KMS-11 (cell line): Measurements from ENCODE around the gene TPPP2.

Source experiments
- H2AFZ ChIP-seq: fragments of 200-600 bp; sonication (generic); 2 replicates; pipeline ENCODE4 v1.6.1; 2016; ENCODE audit warnings: antibody characterized with exemption, mixed run types, low read depth
- H3K27ac ChIP-seq: fragments of 200-600 bp; sonication (generic); 2 replicates; pipeline ENCODE4 v1.6.1; 2016; ENCODE audit warnings: mild to moderate bottlenecking, mixed run types
- H3K27me3 ChIP-seq: fragments of 200-600 bp; sonication (generic); 2 replicates; pipeline ENCODE4 v1.6.1; 2017; ENCODE audit warnings: mild to moderate bottlenecking, low read depth, mixed run types, moderate library complexity; ENCODE audit not compliant: insufficient read depth
- H3K36me3 ChIP-seq: fragments of 200-600 bp; sonication (generic); 2 replicates; pipeline ENCODE4 v1.6.1; 2017; ENCODE audit warnings: mild to moderate bottlenecking, mixed run types; ENCODE audit not compliant: insufficient read depth
- H3K4me1 ChIP-seq: fragments of 200-600 bp; sonication (generic); 2 replicates; pipeline ENCODE4 v1.6.1; 2016; ENCODE audit warnings: mild to moderate bottlenecking, low read depth, mixed run types; ENCODE audit not compliant: poor library complexity, severe bottlenecking
- H3K4me2 ChIP-seq: fragments of 200-600 bp; sonication (generic); 2 replicates; pipeline ENCODE4 v1.7.0; 2016; ENCODE audit warnings: mild to moderate bottlenecking, mixed run types
- H3K4me3 ChIP-seq: fragments of 200-600 bp; sonication (generic); IDR thresholded peaks from 2 replicates; pipeline ENCODE4 v1.6.1; 2017; ENCODE audit warnings: low read depth, low read length, mixed read lengths; ENCODE audit not compliant: insufficient read depth
- H3K79me2 ChIP-seq: fragments of 200-600 bp; sonication (generic); 2 replicates; pipeline ENCODE4 v1.6.1; 2016; ENCODE audit warnings: low read depth, mixed run types; ENCODE audit not compliant: insufficient read depth
- H3K9ac ChIP-seq: fragments of 200-600 bp; sonication (generic); 2 replicates; pipeline ENCODE4 v1.6.1; 2016; ENCODE audit warnings: mild to moderate bottlenecking, mixed run types
- H4K20me1 ChIP-seq: fragments of 200-600 bp; sonication (generic); 2 replicates; pipeline ENCODE4 v1.6.1; 2016; ENCODE audit warnings: mild to moderate bottlenecking, mixed run types; ENCODE audit not compliant: insufficient read depth
- CTCF ChIP-seq: fragments of 200-600 bp; sonication (generic); conservative IDR thresholded peaks from 2 replicates; pipeline ENCODE4 v1.6.1; 2017; ENCODE audit warnings: low read depth, mild to moderate bottlenecking, antibody characterized with exemption, low read length, moderate library complexity, mixed read lengths

Gene TPPP2

GRCh38 chr14:21056520-21057163 is 26.6 kb downstream of the TPPP2 start:
- no peak overlapping the region for H3K4me2 ChIP-seq

GRCh38 chr14:21057803-21058675 is 28.0 kb downstream of the TPPP2 start, which contains the start of gene RNASE8:
Gene RNASE8, plus strand, starts transcription at chr14:21057822. Its CDS starts 71 bp downstream, at chr14:21057893.
- Histone ChIP-seq H3K4me2 (no peak within 1 kb of the TSS), H3K79me2 (no peaks in the 10 kb centered on the region), H3K9ac (no peak within 1 kb of the TSS), H2AFZ (no peak within 1 kb of the TSS), H3K4me1 (no peaks in the 10 kb centered on the region), H3K27ac (no peak within 1 kb of the TSS), H3K27me3 (no peaks in the 10 kb centered on the region), H3K36me3 (no peaks in the 10 kb centered on the region), H4K20me1 (no peaks in the 10 kb centered on the region), H3K4me3 (no peak within 1 kb of the TSS)
- TF ChIP-seq CTCF: no peak

More at GRCh38 chr14:21056520-21057163, 26.6 kb downstream of the TPPP2 start:
- Histone ChIP-seq H3K27me3 (no peaks in the 10 kb centered on the region), H3K79me2 (no peaks in the 10 kb centered on the region), H4K20me1 (no peaks in the 10 kb centered on the region), H3K4me1 (no peaks in the 10 kb centered on the region), H3K9ac (no peak overlapping the region), H3K4me3 (no peak overlapping the region), H2AFZ (no peak overlapping the region), H3K27ac (no peak overlapping the region), H3K36me3 (no peaks in the 10 kb centered on the region)
- no peak for TF ChIP-seq CTCF

- TF ChIP-seq CTCF: no peak
- Histone ChIP-seq H4K20me1 (no peaks in the 10 kb centered on the region), H3K9ac (no peak overlapping the region), H3K4me2 (no peak overlapping the region), H3K4me1 (no peaks in the 10 kb centered on the region), H3K27ac (no peak overlapping the region), H3K36me3 (no peaks in the 10 kb centered on the region), H3K27me3 (no peaks in the 10 kb centered on the region), H3K79me2 (no peaks in the 10 kb centered on the region), H3K4me3 (no peak overlapping the region), H2AFZ (no peak overlapping the region)
Observed at GRCh38 chr14:21058903-21059302, 28.9 kb downstream of the TPPP2 start.

- no peak overlapping the region for H3K4me2 ChIP-seq
- TF ChIP-seq CTCF: no peak
- H2AFZ ChIP-seq: no peak overlapping the region
- H3K4me3 ChIP-seq: no peak overlapping the region
- H3K4me1 ChIP-seq: no peaks in the 10 kb centered on the region
- no peaks in the 10 kb centered on the region for H4K20me1 ChIP-seq
- no peaks in the 10 kb centered on the region for H3K36me3 ChIP-seq
- no peaks in the 10 kb centered on the region for H3K27me3 ChIP-seq
- no peak overlapping the region for H3K27ac ChIP-seq
- no peaks in the 10 kb centered on the region for H3K79me2 ChIP-seq
- H3K9ac ChIP-seq: no peak overlapping the region
Observed at GRCh38 chr14:21059842-21060613, 30.0 kb downstream of the TPPP2 start.
